Esophagus muscularis mucosa (tissue), 4 donors: ENCODE data around the gene WDSUB1.
A peak's percentile ranks its signal among the peaks of the same experiment; 100 is the strongest.

ENCODE experiments used
- CTCF ChIP-seq, 3 experiments: fragments of 200-600 bp in 2 of 3; fragments of 450-650 bp in 1 of 3; sonication (generic) in 2 of 3; IDR thresholded peaks; one replicate each; pipeline ENCODE4 v1.5.1; 2017 to 2019; ENCODE audit warnings: antibody characterized with exemption in 3 of 3, mild to moderate bottlenecking in 2 of 3, moderate library complexity in 1 of 3
- EP300 ChIP-seq: sonication (generic); formaldehyde crosslinking; IDR thresholded peaks from one replicate; pipeline ENCODE4 v1.6.1; 2017; ENCODE audit warnings: antibody characterized with exemption
- POLR2A ChIP-seq: fragments of 450-650 bp; IDR thresholded peaks from one replicate; pipeline ENCODE4 v1.6.1; 2017; ENCODE audit warnings: antibody characterized with exemption, moderate library complexity, mild to moderate bottlenecking, low read depth
- POLR2AphosphoS5 ChIP-seq, 2 donors: sonication (generic); formaldehyde crosslinking; IDR thresholded peaks; one replicate each; pipeline ENCODE4 v1.6.1; 2017; ENCODE audit warnings: antibody characterized with exemption in 2 of 2

- TF ChIP-seq POLR2A = no peak
- no peak for TF ChIP-seq CTCF (IDR thresholded peaks at IDR 0.05)
- no peak for TF ChIP-seq EP300
- TF ChIP-seq POLR2AphosphoS5 (IDR thresholded peaks at IDR 0.05) = peak in 1 of 2 donors; percentile 21
Measured at GRCh38 chr2:159188449-159188848, 98.1 kb downstream of the WDSUB1 start.
